Left lung (tissue), 10 donors: ENCODE results near the gene ZNF608. TPM values are rescaled to one million over a fixed set of nuclear protein-coding genes. Genes with fewer than 3 reads are reported as not detected.
A peak's percentile ranks its signal among the peaks of the same experiment; 100 is the strongest.

Experiments
- ATAC-seq: fragments of 200-7000 bp; cut with Tn5 transposase; one replicate; pipeline ENCODE4 v1.9.1; 2020; ENCODE audit warnings: moderate library complexity
- DNase-seq, 4 donors: peaks; one replicate each; pipeline ENCODE4 v3.0.0-alpha.2; 2013 to 2020
- H3K27ac ChIP-seq, 2 donors: fragments of 200-600 bp; sonication (generic) in 1 of 2; one replicate each; pipeline versions ENCODE4 v1.5.0 to v1.8.0; 2020 to 2021
- H3K27me3 ChIP-seq, 2 donors: fragments of 200-600 bp; sonication (generic) in 1 of 2; one replicate each; pipeline versions ENCODE4 v1.5.0 to v1.8.0; 2020 to 2021
- H3K36me3 ChIP-seq, 2 donors: fragments of 200-600 bp; sonication (generic) in 1 of 2; one replicate each; pipeline versions ENCODE4 v1.5.0 to v1.8.0; 2020 to 2021
- H3K4me1 ChIP-seq, 2 donors: fragments of 200-600 bp; one replicate each; pipeline ENCODE4 v1.8.0; 2021
- H3K4me3 ChIP-seq, 2 donors: fragments of 200-600 bp; sonication (generic) in 1 of 2; one replicate each; pipeline versions ENCODE4 v1.5.0 to v1.8.0; 2020 to 2021; ENCODE audit warnings: mild to moderate bottlenecking in 1 of 2
- H3K9me3 ChIP-seq, 2 donors: fragments of 200-600 bp; sonication (generic) in 1 of 2; one replicate each; pipeline versions ENCODE4 v1.5.0 to v1.8.0; 2020 to 2021
- CTCF ChIP-seq, 2 donors: fragments of 200-600 bp; sonication (generic) in 1 of 2; IDR thresholded peaks; one replicate each; pipeline versions ENCODE4 v1.5.0 to v1.8.0; 2021; ENCODE audit warnings: antibody characterized with exemption in 2 of 2
- intact Hi-C, 2 donors: fragments of 100-400 bp; cut with DNase I; formaldehyde crosslinking; loops; one replicate each; pipeline versions ENCODE4 v1.11.2 to v1.14.2; 2022
- polyA plus RNA-seq, 6 donors: library from polyadenylated mRNA; unstranded; fragments of 120-200 nt; gene quantifications; one replicate each; pipeline ENCODE4 v1.2.1, GENCODE V29; 2013; ENCODE audit not compliant: insufficient read length in 6 of 6
- total RNA-seq, 2 donors: library from RNA; stranded (reverse); fragmentation: NEBNext Ultra II Directional; extraction: Animal tissue kit (Norgen Biotek cat#: 25700); gene quantifications; one replicate each; pipeline ENCODE4 v1.2.1, GENCODE V29; 2021
- donor health status: DM: no; HTN: yes; CAD: no.
- donor health status: DM: no; HTN: no; CAD: no.

Gene ZNF608
- total and polyA plus RNA-seq, 8 donors: 21.9 to 109 (median 96.6) TPM

GRCh38 chr5:124740991-124741583 lies 5.4 kb downstream of the ZNF608 start:
- DNase-seq: no peak
- H3K27ac ChIP-seq: peak overlapping the region; percentile 89 to 94
- H3K36me3 ChIP-seq: no peaks in the 10 kb centered on the region
- H3K27me3 ChIP-seq: peaks cover 0 to 22% of the 10 kb centered on the region in 2 donors
- H3K4me1 ChIP-seq: peaks cover 15 to 68% of the 10 kb centered on the region in 2 donors
- no peak for TF ChIP-seq CTCF (IDR thresholded peaks at IDR 0.05)
- H3K4me3 ChIP-seq: peak overlapping the region in 1 of 2 donors; percentile 61
- intact Hi-C loops: loop anchor here in 1 of 2 donors (5.0 kb wide), 1 partner anchor 89 kb away; no protein-coding TSS in a partner anchor
- ATAC-seq: no peak
- H3K9me3 ChIP-seq: no peaks in the 10 kb centered on the region

- ATAC-seq (no peak), DNase-seq (no peak)
- Histone ChIP-seq H3K9me3 (no peaks in the 10 kb centered on the region), H3K27ac (peak overlapping the region; percentile 89 to 94), H3K4me3 (no peak overlapping the region), H3K36me3 (no peaks in the 10 kb centered on the region), H3K27me3 (peaks cover 0 to 21% of the 10 kb centered on the region in 2 donors), H3K4me1 (peaks cover 15 to 68% of the 10 kb centered on the region in 2 donors)
- TF ChIP-seq CTCF (IDR thresholded peaks at IDR 0.05): no peak
- intact Hi-C loops: loop anchor here in 1 of 2 donors (5.0 kb wide), 1 partner anchor 88 kb away; no protein-coding TSS in a partner anchor
These were observed 6.4 kb downstream of the ZNF608 start for GRCh38 chr5:124740071-124740470.

GRCh38 chr5:124739634-124740025 lies 6.8 kb downstream of the ZNF608 start:
- H3K27ac ChIP-seq: peak overlapping the region in 1 of 2 donors; percentile 89
- DNase-seq: no peak
- H3K4me3 ChIP-seq: no peak overlapping the region
- no peak for TF ChIP-seq CTCF (IDR thresholded peaks at IDR 0.05)
- peaks cover 0 to 18% of the 10 kb centered on the region in 2 donors for H3K27me3 ChIP-seq
- H3K9me3 ChIP-seq: no peaks in the 10 kb centered on the region
- ATAC-seq: no peak
- H3K36me3 ChIP-seq: no peaks in the 10 kb centered on the region
- peaks cover 15 to 68% of the 10 kb centered on the region in 2 donors for H3K4me1 ChIP-seq
- intact Hi-C loops: loop anchor here in 1 of 2 donors (5.0 kb wide), 1 partner anchor 87 kb away; no protein-coding TSS in a partner anchor

GRCh38 chr5:124738681-124739633 lies 7.5 kb downstream of the ZNF608 start:
- DNase-seq (no peak), ATAC-seq (no peak)
- intact Hi-C loops: no loop called here
- Histone ChIP-seq H3K27ac (peak overlapping the region; percentile 50 to 89), H3K4me1 (peaks cover 15 to 66% of the 10 kb centered on the region in 2 donors), H3K4me3 (no peak overlapping the region), H3K36me3 (no peaks in the 10 kb centered on the region), H3K27me3 (peaks cover 0 to 11% of the 10 kb centered on the region in 2 donors), H3K9me3 (no peaks in the 10 kb centered on the region)
- no peak for TF ChIP-seq CTCF (IDR thresholded peaks at IDR 0.05)

- no peaks in the 10 kb centered on the region for H3K9me3 ChIP-seq
- no peak for ATAC-seq
- DNase-seq: no peak
- peaks cover 15 to 62% of the 10 kb centered on the region in 2 donors for H3K4me1 ChIP-seq
- TF ChIP-seq CTCF (IDR thresholded peaks at IDR 0.05): no peak
- intact Hi-C loops: no loop called here
- H3K27ac ChIP-seq: peak overlapping the region in 1 of 2 donors; percentile 31
- H3K27me3 ChIP-seq: peaks cover 0 to 5% of the 10 kb centered on the region in 2 donors
- no peak overlapping the region for H3K4me3 ChIP-seq
- no peaks in the 10 kb centered on the region for H3K36me3 ChIP-seq
These were observed 8.8 kb downstream of the ZNF608 start for GRCh38 chr5:124737651-124738050.
